HG03025 (cell line): Measurements from ENCODE around the gene STAC2.

ENCODE experiments used
- ATAC-seq: cut with Tn5 transposase; IDR thresholded peaks from one replicate; pipeline ENCODE4 v1.9.1; 2021; ENCODE audit warnings: mild to moderate bottlenecking, moderate library complexity; ENCODE audit not compliant: unreplicated experiment, low FRiP score

Gene STAC2

DNA sequence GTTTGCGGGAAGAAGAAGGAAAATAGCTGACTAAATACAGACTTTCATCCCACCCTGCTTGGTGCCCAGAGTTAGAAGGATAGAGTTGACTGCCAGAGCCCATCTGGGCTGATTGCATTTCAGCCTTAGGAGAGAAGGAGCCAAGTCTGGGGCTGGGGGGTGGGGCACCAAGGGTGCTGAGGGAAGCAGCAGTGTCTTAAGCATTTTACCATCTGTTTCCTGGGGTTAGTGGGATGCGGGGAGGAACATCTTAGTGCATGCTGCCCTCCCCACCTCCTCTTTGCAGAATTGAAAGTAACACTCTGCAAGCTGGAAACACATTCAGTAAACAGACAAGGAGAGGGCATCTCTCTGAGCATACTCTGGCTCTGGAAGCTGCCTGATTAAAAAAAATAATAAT is 58.3 kb downstream of the STAC2 start:
- ATAC-seq = no peak

- no peak for ATAC-seq
Observed at GRCh38 chr17:39166437-39167335, 59.1 kb downstream of the STAC2 start.

GRCh38 chr17:39165841-39166349 is 59.9 kb downstream of the STAC2 start, which contains the start of gene ARL5C:
ARL5C (minus strand) TSS chr17:39166161; CDS start chr17:39165760, 401 bp downstream.
- no peak for ATAC-seq

DNA sequence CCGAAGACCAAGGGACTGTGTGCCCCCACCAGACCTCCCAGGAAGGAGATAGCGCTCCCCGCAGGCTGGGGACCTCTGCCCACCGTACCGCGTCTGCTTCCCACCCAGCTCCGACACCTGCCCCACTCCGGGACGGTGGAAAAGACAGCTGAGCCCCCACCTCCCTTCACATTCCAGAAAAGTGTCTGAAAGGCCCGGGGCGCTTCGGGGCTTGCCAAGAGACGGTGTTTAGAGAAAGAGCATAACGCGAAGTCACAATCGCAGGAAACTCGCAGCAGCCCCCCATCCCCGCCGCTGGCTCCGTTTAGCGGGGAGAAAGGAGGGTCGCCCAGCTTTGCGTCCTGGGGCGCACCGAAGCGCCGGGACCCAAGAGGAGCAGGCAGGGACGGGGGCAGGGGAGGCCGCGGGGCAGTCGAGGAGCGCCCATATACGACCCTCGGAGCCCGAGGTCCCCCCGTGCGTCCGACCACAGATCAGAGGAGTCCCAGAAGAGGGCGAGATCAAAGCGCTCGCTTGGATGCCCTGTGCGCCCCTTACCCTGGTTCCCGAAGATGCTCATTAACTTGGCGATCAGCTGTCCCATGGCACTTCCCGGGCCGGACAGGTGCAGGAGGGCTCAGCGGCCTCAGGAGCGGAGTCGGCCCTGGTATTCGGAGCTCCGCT is 60.4 kb downstream of the STAC2 start:
- no peak for ATAC-seq

DNA sequence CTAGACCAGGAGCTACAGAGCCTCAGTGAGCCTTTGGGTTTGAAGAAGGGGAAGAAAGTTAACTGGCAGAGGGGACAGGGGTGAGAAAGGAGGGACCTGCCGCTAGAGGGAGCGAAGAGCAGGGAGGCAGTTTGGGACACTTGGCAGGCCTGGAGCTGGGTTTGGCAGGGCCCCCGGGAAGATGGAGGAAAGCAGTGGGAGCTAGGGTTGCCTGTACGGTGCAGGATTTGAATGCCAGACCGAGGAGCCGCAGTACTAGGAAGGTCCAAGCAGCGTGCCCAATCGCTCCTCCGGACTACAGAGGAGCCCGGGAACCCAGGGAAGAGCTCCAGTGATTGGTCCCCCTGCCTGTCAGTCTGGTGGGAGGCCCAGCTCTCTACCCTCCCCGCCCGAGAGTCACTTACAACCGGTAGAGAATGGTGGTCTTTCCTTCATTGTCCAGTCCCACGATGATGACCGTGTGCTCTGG is 61.0 kb downstream of the STAC2 start:
- no peak for ATAC-seq

- ATAC-seq = no peak
Observed at GRCh38 chr17:39161962-39162361, 63.8 kb downstream of the STAC2 start.
